Keratinocyte (primary cell): ENCODE results near the gene ABCA4.

Source experiments
- CTCF ChIP-seq, 3 experiments: IDR thresholded peaks in 1 of 3; conservative IDR thresholded peaks in 1 of 3; optimal IDR thresholded peaks in 1 of 3; 2 replicates in 2 of 3; 3 replicates in 1 of 3; pipeline versions ENCODE3 to v1.5.1; 2011; ENCODE audit warnings: low read length in 3 of 3, mild to moderate bottlenecking in 3 of 3, moderate library complexity in 2 of 3, control low read depth in 1 of 3, inconsistent platforms in 1 of 3; ENCODE audit not compliant: insufficient read depth in 2 of 3; ENCODE audit errors: extremely low read depth in 1 of 3
- EZH2 ChIP-seq: IDR thresholded peaks from one replicate; pipeline ENCODE4 v1.6.1; 2012; ENCODE audit warnings: inconsistent platforms, mild to moderate bottlenecking, low read length, moderate library complexity

- TF ChIP-seq CTCF (optimal IDR thresholded peaks at IDR 0.05 in 1 of 3, IDR thresholded peaks at IDR 0.05 in 1 of 3, conservative IDR thresholded peaks at IDR 0.05 in 1 of 3; ENCODE audit: extremely low read depth in 1 of 3, insufficient read depth in 2 of 3, low read length in 3 of 3) (no peak), EZH2 (no peak)
Observed at GRCh38 chr1:94093996-94094395, 27.0 kb downstream of the ABCA4 start.
